Ovary (tissue), 3 donors: ENCODE results near the gene MYO9B.

Source experiments
- EP300 ChIP-seq: sonication (generic); formaldehyde crosslinking; IDR thresholded peaks from one replicate; pipeline ENCODE4 v1.6.1; 2017; ENCODE audit warnings: antibody characterized with exemption
- TF ChIP-seq, protein P1 (sequence below), 3 donors: fragments of 450-650 bp in 2 of 3; fragments of 200-600 bp in 1 of 3; IDR thresholded peaks; one replicate each; pipeline versions ENCODE4 v1.5.1 to v1.8.0; 2016 to 2022; ENCODE audit warnings: antibody characterized with exemption in 3 of 3, mild to moderate bottlenecking in 1 of 3
- donor health status: DM: no; HTN: no; CAD: no.

DNA sequence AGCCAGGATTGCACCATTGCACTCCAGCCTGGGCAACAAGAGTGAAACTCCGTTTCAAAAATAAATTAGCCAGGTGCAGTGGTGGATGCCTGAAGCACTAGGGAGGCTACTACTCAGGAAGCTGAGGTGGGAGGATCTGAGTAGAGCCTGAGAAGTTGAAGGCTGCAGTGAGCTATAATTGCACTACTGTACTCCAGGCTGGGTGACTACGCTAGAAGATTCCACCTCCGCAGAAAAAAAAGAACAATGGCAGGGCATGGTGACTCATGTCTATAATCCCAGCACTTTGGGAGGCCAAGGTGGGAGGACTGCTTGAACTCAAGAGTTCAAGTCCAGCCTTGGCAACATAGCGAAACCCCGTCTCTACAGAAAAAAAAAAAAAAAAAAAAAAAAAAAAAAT, 20.8 kb upstream of the MYO9B start:
- TF ChIP-seq, protein P1, sequence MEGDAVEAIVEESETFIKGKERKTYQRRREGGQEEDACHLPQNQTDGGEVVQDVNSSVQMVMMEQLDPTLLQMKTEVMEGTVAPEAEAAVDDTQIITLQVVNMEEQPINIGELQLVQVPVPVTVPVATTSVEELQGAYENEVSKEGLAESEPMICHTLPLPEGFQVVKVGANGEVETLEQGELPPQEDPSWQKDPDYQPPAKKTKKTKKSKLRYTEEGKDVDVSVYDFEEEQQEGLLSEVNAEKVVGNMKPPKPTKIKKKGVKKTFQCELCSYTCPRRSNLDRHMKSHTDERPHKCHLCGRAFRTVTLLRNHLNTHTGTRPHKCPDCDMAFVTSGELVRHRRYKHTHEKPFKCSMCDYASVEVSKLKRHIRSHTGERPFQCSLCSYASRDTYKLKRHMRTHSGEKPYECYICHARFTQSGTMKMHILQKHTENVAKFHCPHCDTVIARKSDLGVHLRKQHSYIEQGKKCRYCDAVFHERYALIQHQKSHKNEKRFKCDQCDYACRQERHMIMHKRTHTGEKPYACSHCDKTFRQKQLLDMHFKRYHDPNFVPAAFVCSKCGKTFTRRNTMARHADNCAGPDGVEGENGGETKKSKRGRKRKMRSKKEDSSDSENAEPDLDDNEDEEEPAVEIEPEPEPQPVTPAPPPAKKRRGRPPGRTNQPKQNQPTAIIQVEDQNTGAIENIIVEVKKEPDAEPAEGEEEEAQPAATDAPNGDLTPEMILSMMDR (IDR thresholded peaks at IDR 0.05) = no peak
- TF ChIP-seq EP300 = no peak
